HG03378 (cell line): ENCODE results near the gene NT5E.

ENCODE experiments used
- ATAC-seq: cut with Tn5 transposase; IDR thresholded peaks from one replicate; pipeline ENCODE4 v1.9.1; 2021; ENCODE audit warnings: mild to moderate bottlenecking, moderate library complexity; ENCODE audit not compliant: unreplicated experiment

Gene NT5E

DNA sequence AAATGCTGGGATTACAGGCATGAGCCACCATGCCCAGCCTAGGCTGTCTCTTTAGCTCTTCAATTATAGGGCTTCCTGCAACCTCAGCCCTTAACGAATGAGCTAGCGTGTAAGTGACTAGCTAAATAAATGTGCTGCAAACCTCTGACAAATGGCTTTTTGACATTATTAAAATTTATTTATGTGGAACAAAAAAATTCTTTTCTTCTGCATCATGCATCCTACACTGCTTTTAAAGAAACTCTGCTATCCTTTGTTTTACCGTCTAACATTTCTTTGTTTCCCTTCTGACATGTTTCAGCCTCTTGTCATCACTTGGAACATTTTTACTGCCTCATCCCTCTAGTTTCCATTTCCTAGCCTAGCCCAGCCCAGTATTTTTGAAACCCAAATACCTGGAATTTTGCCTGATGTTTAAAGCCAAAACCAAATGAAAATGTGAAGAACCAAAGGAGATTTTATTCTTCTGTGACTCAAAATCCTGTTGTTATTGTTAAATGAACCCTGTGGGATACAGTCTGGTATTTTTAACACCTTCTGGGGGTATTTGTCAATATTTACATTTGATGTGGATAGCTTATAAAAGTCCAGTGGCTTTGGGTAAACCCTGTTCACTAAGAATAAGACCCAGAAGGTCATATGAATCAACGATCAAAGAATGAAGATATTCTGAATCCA lies 9.5 kb downstream of the NT5E start:
- ATAC-seq, result no peak

DNA sequence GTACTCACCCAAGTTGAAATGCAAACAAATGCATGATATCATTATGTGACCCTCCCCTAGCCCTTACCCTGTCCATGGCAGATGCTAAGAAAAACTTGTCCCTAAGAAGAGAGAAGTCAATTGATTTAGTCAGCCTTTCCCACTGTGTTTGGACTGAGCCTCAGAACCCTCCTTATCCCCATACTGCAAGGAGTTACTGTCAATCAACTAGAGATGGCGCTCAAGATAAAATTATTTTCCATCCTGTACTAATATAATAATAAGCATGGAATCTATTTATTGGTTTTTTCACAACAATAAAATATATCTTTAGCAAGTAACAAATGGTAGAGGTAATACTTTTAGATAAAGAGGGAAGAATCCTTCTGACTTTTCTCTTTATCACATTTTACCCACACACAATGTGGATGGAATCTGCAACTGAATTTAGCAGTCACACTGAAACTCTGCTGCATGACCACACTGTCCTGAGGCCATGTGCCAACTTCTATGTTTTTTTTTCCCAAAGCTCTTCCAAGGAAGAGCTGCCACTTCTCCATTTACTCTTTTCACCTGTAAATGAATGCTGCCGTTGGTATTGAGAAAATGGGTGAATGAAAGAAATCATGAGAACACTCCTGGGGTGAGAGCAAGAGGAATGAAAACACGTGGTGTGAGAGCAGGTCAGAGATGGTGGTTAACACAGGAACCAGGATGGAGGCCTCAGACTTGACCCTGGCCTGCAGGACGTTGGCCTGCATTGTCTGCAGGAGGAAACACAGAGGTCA lies 10.5 kb downstream of the NT5E start:
- no peak for ATAC-seq

- peak; percentile 80 for ATAC-seq
These were observed 11.3 kb downstream of the NT5E start for GRCh38 chr6:85460921-85461797.

- ATAC-seq, result no peak
These were observed 11.9 kb downstream of the NT5E start for GRCh38 chr6:85461798-85462170.

- no peak for ATAC-seq
These were observed 12.8 kb downstream of the NT5E start for GRCh38 chr6:85462673-85463072.

DNA sequence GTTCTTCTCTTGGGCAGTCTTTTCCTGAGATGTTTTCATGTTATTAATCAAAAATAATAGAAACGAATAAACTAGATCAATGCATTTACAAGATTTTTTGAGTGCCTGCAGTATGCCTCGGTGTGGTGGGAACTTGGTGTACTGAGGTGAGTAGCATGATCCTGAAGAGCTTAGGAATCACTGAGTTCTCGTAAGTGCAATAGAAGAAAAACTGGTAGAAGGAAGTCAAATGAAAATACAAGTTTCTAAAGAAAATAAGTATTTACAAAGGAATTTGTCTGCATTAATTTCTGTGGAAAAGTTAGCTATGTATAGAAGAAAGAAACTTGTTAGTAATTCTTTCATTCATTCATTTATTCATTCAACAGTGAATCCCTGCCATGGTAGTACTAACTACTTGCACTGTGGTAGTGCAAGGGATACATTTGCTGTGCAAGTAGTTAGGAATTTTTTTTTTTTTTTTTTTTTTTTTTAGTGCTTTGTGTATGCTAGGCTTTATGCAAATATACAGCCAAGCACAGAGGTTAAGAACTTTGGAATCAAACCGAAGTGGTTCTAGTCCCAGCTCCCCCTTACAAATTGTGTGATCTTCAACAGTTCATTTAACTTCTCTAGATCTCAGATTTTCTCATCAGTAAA lies 13.9 kb downstream of the NT5E start:
- ATAC-seq, result no peak

- ATAC-seq, result no peak
These were observed 14.4 kb downstream of the NT5E start for GRCh38 chr6:85464260-85464644.

GRCh38 chr6:85464722-85465150 lies 14.9 kb downstream of the NT5E start:
- ATAC-seq, result no peak

DNA sequence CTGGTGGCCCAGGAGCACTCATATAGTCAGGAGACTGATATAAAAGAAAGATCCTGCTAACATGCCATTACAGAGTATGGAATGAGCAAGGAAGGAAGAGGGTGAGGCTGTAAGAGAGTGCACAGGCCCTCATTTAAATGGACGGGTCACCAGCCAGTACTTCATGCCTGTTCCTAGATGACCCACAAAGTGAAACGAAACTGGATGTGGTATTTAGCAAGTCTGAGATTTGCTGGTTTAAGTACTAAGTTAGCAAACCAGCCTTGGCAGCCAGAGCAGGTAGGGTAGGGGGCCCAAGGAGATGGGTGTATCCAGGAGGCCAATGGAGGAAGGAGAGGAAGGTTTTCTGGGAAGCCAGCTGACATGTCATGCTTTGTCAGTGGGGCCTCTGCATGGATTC lies 15.9 kb downstream of the NT5E start:
- peak; percentile 52 for ATAC-seq

GRCh38 chr6:85468326-85468725 lies 18.4 kb downstream of the NT5E start:
- no peak for ATAC-seq

DNA sequence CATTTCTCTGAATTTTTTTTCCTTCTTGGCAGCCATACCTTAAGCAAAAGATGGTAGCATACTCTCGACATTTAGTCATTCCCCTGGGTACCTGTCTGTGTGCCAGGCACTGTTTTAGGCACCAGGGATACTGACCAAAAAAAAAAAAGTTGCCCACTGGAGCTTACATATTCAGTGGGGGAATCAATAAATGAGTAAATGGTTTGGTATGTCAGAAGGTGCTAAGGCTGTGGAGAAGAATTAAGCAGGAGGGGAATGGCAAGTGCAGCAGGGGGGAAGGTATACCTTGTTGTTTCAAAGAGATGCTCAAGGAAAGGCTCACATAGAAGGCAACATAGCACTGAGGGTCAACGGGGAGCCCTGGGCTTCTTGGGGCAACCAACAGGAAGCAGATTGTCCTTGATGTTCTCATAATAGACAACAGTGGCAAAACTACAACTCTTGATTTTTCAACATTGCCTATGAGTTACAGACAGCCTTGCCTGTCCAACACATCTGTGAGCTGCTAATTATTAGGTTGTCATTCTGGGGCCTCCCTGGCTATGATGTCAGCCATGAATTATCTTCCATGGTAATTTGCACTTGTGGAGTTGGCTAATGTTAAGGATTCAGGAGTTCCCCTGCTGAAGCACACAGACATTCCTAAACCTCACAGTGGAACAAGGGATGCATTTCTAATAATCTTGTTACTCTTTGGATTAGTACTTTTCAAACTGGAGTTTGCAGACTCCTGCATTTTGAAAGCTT lies 19.6 kb downstream of the NT5E start:
- ATAC-seq, result no peak

DNA sequence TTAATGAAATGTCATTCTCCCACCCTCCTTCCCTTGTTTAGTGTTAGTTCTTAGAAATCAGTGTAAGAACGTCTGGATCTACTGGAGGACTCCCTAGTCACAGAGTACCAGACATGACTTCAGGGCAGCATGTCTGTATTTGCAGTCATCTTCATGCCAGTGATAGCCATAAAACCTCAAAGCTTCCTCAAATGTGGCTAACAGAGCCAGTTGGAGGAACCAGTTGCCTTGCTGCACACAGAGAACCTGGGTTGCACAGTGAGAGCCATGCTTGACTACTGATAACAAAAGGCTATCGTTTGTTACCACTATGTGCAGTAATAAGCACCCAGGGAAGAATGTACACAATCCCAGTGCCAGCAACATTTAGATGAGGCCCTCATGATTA lies 20.1 kb downstream of the NT5E start:
- no peak for ATAC-seq

- no peak for ATAC-seq
These were observed 22.9 kb downstream of the NT5E start for GRCh38 chr6:85472744-85473143.

DNA sequence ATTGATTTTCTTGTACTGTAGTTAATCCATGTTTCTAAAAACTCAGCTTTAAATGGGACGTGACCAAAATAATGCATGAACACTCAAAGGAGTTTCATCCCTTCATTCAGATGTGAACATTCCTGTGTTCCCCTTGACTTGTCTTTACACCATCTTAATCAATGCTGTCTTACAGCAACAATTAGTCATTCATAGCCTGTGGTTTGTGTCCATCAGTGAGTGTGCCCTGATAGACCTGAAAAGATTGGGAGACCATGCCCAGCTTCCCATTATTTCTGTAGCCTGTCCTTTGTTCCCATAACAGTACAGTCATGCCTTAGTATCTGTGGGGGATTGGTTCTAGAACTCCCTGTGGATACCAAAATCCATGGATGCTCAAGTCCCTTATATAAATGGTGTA lies 23.9 kb downstream of the NT5E start:
- ATAC-seq, result no peak

DNA sequence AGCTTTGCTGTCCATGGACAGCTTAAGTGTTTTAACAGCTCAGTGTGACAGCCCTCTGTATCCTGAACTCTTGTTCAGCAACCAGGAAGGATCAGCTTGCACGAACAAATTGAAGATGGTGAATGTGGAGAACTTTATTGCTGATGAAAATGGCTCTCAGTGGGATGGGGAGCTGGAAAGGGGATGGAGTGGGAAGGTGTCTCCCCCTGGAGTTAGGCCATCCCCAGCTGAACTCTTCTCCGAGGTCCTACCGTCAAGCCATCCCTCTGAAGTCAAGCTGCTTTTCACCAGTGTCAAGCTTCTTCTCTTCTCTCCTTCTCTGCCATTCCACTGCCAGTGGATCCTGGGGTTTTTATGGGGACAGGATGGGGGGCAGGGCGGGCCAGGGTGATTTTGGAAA lies 26.6 kb downstream of the NT5E start:
- ATAC-seq, result no peak

- no peak for ATAC-seq
These were observed 29.3 kb downstream of the NT5E start for GRCh38 chr6:85479208-85479607.

DNA sequence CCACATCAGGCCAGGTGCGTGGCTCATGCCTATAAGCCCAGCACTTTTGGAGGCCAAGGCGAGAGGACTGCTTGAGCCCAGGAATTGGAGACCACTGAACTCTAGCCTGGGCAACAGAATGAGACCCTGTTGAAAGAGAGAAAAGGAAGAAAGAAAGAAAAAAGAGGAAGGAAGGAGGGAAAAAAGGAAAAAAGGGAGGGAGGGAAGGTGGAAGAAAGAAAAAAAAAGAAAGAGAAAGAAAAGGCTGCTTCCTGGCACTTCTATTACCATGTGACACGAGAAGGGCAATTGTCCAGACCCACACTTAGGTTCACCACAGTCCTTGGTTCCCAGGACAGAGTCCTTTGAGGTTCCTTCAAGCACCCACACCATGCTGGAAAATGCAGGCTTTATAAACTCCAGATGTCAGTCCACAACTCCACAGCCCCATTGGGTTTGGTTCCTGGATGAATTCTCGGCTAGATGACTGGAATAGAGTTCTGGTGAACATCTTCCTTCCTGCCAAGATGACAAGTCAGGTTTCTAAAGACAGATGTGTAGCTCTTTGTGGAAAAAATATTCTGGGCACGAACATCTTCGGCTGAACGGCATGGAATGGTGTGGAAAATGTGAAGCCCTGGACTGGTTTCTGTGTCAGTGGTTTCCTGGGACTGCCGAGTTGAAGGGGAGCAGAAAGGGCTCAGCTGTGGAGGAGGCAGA lies 32.5 kb downstream of the NT5E start:
- ATAC-seq, result no peak

GRCh38 chr6:85482905-85483700 lies 33.2 kb downstream of the NT5E start:
- ATAC-seq, result peak; percentile 90

GRCh38 chr6:85483846-85484245 lies 34.0 kb downstream of the NT5E start:
- ATAC-seq, result no peak
